NCI-H1105 treated with DMSO at 0.1 percent for 48 hours (cell line): ENCODE results near the gene AATF.

Experiments used
- DNase-seq: peaks from one replicate; lab custom pipeline; 2025; lab: John Stamatoyannopoulos, UW

AATF gene

GRCh38 chr17:36941265-36942010, 7.3 kb upstream of the AATF start:
- no peak for DNase-seq

GRCh38 chr17:36942019-36942599, 6.6 kb upstream of the AATF start:
- no peak for DNase-seq

GRCh38 chr17:36942631-36943125, 6.1 kb upstream of the AATF start:
- DNase-seq: no peak

DNA sequence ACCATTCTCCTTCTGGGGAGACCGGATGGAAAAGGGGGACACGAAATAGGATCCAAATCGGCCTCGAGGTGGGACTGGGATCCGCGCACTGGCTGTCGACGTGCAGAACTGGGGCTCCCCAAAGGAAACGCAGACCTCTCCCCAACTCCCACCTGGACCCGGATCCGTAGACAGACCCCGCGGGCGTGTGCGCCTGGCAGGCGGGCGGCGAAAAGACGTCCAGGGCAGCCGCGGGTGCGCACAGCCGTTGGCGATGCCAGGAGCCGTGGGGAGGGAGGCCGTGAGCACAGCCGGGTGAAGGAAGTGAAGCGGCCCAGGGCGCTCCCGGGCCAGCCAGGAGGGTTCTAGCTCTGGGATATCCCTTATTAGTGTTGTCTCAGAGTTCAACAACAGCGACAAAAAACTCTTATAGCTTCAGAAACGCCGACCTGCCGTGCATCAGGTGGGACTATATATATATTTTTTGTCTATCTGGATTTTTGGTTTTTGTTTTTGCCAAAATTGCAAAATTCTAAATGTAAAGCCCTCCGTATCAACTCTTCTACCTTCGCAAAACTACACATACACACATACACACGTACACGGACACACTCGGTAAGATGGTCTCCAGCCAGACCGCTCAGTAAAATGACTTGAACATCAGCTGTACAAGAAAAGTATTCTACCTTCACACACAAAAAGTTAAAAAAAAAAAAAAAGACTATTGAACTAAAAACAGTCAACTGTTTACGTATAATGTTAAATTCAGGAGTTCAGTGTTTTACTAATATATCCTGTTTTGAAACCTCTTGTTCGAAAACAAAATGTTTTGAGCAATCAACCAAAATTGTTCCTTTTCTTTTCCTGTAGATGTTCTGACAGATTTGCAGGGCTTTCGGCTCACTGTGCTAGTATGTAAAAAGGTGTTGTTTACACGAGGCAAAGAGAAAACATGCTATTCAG, 5.2 kb upstream of the AATF start:
- no peak for DNase-seq

GRCh38 chr17:36944553-36944952, 4.2 kb upstream of the AATF start:
- no peak for DNase-seq

DNA sequence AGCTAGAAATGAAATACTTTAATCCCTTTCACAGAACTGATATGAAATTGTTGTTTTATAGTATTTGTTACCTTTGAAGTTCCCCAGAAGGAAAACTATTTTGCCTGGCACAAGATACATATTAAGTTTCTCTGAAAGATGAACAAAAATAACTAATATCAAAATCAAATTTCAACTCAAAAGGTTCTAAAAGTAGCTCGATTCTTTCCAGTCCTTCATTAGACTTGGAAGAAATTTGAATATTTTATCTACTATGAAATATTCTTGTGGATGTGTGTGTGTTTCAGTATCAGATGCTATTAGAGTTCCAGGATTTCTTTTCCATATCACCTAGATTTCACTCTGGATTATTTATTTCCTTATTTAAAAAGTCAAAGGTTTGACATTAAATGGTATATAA, 3.6 kb upstream of the AATF start:
- DNase-seq: no peak

DNA sequence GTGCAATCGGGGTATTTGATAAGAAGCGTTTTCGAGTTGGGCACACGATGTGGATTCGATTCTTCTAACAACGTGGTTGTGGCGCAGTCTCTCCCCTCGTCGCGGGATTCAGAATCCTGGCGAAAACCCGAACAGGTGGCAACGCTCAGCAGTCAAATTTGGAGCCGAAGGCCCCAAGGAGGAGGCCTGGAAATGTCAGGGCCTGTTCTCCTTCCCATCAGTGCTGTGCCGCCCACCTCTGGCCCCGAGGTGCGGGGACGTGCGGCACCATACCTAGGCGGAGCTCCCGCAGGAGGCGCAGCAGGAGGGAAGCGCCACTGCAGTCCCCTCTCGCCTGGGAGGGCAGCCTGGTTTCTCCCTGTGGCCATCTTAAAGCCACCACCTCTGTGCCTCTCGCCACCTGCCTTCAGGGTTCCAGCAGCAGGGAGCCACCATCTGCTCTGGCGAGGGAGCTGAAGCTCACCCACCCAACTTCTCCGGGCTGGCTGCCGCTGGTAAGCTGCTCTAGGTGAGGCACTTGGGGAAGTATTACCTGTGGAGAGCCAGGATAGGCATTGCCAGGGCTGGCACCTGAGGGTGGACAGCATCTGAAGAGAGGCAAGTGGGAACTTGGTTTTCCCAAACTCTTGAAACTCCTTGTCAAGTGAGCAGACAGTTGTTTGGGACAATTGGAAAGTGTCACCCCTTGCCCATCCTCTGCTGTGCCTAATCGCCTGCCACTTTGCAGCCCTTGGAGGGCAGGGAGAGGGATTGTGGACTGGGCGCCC, 2.6 kb upstream of the AATF start:
- no peak for DNase-seq

DNA sequence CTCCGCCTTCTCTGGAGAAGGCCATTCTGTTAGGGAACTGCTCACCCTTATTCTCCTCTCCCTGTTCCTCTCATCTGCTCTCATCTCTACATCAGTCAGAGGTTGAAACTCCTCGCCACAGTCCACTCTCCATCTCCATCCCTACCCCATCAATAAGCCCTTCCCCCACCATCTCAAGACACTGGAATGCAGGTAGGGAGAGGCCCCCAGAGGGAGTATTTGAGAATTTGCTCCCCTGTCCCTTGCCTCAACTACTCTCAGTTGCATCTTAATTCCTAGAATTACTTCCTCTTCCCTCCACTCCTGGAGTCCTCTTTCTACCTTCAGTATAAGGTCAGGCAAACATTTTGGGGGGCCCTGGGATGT, 2.0 kb upstream of the AATF start:
- no peak for DNase-seq

DNA sequence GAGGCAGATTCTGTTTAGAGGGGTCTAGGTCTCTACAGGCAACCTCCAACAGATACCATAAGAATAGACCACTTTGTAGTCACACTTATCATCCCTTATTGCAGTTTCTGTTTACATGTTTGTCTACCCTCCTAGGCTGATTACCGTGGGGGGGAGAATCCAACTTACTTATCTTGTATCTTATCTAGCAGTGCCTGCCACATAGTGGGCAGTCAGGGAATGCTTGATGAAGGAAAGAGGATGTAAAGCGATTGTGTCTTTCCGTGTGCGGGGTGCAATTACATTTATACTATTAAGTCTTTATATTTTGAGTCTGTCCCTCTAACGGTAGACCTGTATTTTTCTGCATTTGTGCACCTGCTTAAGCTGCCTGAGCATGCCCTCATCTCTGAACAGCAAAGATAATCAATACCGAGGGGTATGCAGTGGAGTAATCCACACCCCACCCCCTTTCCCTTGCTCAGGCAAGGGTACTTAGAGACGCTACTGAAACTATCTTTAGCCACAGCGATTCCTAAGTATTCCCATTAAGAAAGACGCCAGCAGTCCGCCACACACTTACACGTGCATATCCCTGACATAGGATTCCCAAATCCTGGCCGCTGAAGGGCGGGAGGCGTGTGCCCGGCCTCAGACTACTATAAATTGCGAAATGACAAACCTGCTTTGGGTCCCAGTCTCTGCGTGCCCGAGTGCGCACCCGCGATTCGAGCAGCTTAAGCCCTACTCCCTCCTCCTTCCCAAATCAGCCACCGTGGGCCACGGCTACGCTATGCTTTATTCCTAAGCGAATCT, 635 bp upstream of the AATF start:
- no peak for DNase-seq

DNA sequence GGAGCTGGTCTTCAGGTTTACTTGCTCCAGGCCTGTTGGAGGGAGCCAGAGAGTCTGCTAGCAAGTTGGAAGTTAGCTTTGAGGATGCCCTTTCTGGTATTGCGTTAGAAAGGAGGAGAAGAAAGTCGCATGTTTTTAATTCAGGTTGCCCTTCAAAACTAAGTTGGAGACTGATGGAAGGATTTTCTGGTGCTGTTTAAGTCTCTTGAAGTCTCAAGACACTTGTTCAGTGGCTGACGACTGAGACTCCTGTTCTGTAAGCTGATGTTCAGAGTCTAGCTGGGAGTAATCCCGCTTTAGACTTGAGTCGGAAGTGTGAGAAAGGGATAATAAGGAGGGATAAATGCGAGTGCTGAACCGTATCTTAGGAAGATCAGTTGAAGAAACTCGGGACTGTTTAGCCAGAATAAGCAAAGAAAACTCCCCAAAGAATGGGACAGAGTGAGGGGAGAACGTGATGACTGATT, 740 bp downstream of the AATF start:
- no peak for DNase-seq

- no peak for DNase-seq
These were observed 1.3 kb downstream of the AATF start for GRCh38 chr17:36950027-36950426.

- DNase-seq: no peak
These were observed 2.5 kb downstream of the AATF start for GRCh38 chr17:36951084-36951789.

- no peak for DNase-seq
These were observed 22.8 kb downstream of the AATF start for GRCh38 chr17:36971508-36971907.

GRCh38 chr17:36972186-36972700, 23.5 kb downstream of the AATF start:
- DNase-seq: peak; percentile 16

DNA sequence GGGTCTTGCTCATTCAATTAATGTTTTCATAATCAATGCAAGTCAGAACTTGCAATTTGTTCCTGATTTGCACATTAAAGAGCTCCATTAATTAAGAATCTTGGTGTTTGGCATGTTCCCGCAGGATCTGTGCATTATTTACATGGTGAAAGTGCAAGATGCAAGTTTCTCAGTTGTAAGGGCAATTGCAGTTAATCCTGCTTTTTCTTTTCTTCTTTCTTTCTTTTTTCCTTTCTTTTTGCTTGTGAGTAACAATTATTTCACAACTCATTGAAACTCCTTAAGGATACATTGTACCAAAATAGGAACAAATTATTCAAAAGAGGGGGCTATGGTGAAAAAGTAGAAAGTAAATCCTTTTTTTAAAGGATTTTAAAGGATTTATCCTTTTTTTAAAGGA, 24.2 kb downstream of the AATF start:
- peak; percentile 5 for DNase-seq

DNA sequence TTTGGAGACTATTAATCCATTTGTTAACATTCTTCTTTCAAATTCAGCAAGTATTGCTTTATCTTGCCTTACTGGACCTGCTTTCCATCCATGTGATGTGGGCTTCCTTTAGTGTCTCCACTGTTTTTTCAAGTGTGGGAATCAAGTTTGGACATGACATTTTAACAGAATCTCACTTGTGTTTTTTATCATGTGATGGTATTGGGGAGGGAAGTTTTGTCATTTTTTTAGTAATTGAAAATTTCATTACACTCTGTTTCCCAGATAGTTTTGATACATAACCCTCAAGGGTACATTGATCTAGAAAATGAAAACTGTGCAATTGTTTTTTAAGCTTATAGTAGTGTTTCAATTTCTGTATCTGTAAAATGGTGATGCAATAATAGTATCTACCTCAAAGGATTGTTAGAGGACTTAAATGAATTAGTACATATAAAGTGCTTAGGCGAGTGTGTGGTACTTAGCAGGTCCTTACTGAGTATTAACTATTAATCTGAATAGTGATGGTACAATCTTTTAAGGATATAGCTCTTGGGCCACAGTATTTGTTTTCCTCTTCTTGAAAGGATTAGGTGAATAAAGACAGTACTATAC, 27.3 kb downstream of the AATF start:
- no peak for DNase-seq

DNA sequence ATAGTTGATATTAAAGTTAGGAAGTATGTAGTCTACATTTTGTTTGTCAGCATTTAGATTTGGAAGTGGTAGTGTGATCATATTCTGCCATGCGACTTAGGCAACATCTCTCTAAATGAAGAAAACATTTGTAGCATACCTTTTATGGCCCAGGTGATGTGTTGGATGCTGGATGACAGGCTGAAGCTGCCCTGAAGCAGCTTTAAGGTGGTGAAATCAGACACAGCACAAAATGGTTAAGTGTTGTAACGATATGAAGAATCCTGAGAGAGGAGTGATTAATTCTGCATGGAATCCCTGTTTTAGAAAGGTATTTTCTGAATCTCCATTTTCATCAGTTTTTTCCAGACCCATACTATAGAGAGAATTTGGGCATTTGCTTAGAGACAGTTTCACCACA, 28.3 kb downstream of the AATF start:
- DNase-seq: no peak

DNA sequence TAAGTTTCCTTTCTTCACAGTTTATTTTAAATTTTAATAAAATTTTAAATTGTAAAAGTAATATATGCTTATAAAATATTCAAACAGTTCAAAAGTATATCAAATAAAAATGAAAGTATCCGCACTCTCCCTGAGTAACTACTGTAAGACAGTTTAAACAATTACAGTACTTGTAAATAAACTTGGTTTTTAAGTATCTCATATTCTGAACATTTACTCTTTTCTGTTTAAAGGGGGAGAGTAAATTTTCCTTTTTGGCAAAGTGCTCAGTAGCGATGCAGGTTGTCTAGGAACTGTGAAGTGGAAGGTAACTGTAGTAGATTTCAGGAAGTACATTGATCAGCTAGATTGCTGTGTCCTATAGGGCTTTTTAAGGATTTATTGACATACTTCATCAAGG, 28.8 kb downstream of the AATF start:
- no peak for DNase-seq

DNA sequence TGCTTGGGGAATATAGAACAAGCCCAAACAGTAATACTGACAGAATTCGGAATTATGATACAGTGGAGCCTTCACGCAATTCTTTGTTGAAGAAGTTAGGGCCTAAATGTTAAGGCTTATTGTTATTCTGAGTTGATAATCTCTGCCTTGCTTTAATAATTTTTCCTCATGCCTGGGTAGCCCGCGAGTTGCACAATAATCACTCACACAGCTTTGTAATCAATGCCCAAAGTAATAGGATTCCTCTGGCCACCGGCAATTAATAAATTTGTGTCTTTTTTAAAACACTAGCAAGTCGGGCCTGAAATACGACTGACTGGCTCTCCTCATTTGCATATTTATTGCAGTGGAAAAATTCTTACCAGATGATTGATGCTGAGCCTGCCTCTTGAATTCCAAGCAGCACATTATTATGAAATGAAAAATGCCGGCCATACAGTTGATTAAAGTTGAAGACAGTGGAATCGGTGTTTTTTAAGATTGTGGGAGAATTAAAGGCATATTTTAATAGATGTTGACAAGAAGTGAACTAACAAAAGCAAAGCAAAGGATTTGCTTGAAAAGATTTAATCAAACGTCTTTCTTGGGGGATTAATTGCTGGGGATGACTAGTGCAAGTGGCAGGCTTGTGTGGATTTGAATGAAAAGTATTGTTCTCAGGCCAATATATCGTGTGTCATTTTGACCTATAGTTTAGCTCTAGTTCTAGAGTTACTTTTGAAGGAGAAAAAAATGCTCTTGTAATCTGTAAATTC, 30.2 kb downstream of the AATF start:
- no peak for DNase-seq
